Activated CD8-positive, alpha-beta memory T cell treated with anti-CD3 and anti-CD28 coated beads, Interleukin-2, amount 50 U/mL, for 4 hours (primary cell): ENCODE results near the gene LRRC47.

ENCODE experiments used
- DNase-seq: peaks from one replicate; pipeline ENCODE4 v3.0.0-alpha.2; 2020

The LRRC47 gene

GRCh38 chr1:3746389-3746829, 49.9 kb downstream of the LRRC47 start:
- DNase-seq, result no peak

GRCh38 chr1:3745590-3746381, 50.5 kb downstream of the LRRC47 start:
- DNase-seq, result no peak

GRCh38 chr1:3745071-3745470, 51.2 kb downstream of the LRRC47 start:
- DNase-seq, result no peak

DNA sequence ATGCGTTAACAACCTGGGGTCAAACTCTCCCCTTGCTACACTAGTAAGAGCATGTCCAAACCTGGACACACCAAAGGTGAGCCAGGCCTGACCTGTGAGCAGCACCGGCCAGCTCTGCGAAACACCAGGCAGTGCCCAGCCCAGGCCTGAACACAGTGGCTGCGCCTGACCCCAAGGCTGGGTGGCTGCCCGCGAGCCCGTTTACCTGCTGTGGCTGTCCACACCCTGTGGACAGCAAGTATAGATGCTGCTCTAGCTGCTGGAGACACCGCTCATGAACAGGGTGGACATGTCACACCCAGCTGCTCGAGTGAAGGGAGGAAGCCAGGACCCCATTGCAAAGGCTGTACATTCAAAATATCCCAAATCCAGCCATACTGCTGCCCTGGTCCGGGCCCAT, 51.7 kb downstream of the LRRC47 start:
- no peak for DNase-seq

DNA sequence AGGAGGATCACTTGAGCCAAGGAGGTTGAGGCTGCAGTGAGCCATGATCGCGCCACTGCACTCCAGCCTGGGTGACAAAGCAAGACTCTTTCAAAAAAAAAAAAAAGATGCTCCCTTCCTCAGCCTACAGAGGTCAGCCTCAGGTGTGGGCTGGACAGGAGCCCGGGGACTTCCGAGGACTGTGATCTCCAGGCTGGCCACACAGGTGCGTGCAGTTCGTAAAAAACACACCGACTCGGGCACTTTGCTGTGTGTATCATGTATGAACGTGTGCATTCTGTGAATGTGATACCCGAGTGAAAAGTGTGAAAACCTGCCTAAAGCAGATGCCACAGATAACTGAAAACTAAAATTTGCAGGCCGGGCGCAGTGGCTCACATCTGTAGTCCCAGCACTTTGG, 52.5 kb downstream of the LRRC47 start:
- DNase-seq, result no peak

DNA sequence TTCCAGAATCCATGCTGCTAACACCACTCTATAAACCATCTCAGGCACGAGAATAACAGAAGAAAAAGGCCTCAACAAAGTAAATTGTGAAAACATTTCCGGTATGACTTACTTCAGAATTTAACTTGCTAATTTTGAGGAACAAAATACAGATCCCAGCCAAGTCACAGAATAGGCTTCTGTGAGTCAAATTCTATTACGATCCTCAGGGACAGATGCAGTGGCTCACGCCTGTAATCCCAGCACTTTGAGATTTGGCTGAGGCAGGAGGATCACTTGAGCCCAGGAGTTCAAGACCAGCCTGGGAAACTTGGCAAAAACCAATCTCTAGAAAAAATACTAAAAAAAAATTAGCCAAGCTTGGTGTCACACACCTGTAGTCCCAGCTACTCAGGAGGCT, 52.9 kb downstream of the LRRC47 start:
- DNase-seq, result no peak

GRCh38 chr1:3742439-3743298, 53.6 kb downstream of the LRRC47 start:
- DNase-seq, result no peak

DNA sequence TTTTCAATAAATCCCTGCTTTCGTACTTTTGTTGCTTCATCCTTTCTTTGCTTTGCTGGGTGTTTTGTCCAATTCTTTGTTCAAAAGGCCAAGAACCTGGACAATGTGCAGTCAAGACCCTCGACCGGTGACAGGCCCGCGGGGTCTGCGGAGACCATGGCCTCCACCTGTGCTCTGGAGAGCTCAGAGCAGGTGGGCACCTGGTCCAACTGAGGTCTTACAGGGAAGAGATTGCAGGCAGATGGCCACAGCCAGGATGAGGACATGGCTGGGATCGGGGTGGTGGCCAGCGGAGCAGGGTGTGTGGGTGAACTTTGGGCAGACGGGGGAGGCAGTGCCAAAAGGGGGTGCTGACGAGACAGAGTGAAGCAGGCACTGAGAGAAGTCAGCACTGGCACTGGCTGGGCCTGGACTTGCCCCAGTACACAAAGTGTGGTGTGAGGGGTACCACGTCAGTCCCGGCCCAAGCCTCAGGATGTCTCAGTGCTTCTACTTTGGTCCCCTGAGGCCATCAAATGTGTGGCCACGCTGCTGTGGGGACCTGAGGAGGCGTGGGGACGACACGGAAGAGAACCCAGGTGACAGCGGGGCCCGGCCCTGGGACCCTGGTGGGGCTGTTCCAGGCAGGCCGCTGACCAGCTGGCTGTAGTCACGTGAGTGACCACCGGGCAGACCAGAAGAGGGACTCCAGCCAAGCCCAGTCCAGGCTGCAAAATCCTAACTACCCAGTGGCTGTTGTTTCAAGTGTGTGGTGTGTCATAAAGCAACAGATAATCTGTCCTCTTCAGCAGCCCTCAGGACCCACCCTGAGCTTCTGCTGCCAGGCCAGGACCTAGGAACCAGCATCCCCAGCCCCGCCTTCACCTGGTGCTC, 54.5 kb downstream of the LRRC47 start:
- no peak for DNase-seq

- no peak for DNase-seq
Observed at GRCh38 chr1:3740752-3741151, 55.5 kb downstream of the LRRC47 start.

DNA sequence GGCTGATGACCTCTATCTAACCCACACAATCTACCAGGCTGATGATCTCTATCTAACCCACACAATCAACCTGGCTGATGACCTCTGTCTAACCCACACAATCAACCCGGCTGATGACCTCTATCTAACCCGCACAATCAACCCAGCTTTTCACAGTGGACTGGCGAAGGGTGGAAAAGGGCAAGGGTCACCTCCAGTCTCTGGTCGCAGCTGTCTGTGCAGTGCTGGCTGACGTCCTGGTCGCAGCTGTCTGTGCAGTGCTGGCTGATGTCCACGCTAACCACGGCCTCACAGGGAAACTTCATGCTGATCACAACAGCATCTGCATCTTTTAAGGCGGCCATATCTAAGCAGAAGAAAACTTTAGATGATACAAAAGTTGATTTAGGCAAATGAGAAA, 56.3 kb downstream of the LRRC47 start:
- no peak for DNase-seq

GRCh38 chr1:3738943-3739342, 57.4 kb downstream of the LRRC47 start:
- no peak for DNase-seq

- DNase-seq, result no peak
Observed at GRCh38 chr1:3736708-3737107, 59.6 kb downstream of the LRRC47 start.

DNA sequence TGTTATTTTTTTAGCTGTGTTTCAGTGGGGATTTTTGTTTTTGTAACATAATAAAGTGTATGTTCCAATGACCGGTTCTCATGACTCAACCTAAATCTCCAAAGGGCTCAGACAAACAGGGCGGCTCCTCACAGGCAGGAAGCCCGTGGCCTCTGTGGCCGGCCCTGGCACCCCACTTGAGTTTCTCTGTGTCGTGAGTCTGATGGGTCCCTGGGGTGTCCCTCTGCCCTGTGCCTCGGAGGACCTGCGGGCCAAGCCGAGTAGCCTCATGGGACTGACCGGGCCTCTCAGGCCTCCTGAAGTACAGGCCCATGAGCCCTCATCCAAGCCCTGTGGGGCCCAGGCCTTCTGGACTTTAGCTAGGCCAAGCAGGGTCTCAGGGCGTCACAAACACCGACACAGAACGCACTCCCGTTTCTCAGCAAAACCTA, 60.2 kb downstream of the LRRC47 start:
- no peak for DNase-seq

DNA sequence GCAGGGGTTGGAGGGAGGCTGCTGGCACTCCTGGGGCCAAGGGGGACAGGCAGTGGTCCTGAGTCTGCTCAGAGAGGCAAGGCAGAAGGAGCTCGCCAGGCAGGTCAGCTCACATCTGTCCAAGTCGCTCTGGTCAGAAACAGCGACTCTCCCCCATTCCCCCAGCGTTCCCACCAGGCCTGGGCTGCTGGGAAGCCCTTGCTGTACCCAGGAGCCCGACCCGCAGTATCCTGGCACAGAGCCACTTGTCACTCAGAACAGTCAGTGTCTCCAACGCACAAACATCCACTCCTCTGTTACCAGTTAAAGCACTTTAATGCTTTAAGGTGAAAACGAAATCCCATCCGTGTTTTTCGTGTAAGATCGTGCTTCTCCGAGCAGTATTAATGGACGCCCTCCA, 60.6 kb downstream of the LRRC47 start:
- DNase-seq, result no peak

GRCh38 chr1:3735027-3735681, 61.1 kb downstream of the LRRC47 start:
- DNase-seq, result no peak

DNA sequence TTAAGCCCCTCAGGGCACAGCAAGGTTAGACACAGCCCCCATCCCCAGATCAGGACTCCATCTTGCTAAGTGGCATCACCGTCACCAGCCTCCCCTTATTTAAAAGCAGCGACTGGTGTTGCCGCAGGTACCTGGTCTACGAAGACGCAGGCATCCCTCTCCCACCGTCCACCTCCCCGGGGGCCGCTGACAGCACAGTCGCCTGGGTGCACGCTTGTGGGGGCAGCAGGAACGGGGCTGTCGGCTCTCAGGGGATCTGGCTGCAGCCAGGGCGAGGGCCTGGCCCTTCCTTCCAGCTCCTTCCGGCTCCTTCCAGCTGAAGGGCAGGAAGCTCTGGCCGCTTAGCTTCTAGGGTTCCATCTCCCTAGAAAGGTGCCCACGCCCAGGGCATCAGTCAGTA, 61.7 kb downstream of the LRRC47 start:
- no peak for DNase-seq

DNA sequence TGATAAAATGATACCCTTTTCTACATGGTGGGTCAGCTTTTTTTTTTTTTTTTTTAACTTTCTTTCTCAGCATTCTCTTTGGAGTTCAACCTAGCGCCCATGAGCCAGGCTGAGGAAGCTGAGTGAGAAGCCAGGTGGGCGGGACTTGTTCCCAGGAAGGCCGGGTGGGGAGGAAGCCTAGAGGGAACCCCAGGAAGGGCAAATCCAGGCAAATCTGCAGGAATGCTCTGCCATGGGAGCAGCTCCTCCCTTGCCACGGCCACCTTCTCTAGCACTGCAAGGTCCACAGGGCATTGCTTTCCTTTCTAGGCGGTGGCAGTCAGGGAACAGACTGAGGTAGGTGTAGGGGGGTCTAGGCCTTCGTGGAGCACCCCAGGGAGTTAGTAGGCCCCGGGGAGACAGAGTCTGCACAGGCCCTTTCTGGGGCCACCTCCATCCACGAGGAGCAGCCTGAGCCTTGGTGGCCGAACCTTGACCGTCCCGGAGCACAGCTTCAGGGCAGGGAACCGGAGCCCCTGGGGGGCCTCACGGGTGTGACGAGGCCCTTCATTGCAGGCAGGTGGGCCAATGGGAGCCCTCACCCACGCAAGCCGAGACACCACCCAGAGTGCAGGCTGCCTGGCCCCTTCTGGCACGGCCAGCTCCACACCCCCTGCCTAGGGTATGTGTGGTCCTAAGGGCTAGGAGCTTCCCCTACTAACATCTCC, 62.3 kb downstream of the LRRC47 start:
- no peak for DNase-seq

DNA sequence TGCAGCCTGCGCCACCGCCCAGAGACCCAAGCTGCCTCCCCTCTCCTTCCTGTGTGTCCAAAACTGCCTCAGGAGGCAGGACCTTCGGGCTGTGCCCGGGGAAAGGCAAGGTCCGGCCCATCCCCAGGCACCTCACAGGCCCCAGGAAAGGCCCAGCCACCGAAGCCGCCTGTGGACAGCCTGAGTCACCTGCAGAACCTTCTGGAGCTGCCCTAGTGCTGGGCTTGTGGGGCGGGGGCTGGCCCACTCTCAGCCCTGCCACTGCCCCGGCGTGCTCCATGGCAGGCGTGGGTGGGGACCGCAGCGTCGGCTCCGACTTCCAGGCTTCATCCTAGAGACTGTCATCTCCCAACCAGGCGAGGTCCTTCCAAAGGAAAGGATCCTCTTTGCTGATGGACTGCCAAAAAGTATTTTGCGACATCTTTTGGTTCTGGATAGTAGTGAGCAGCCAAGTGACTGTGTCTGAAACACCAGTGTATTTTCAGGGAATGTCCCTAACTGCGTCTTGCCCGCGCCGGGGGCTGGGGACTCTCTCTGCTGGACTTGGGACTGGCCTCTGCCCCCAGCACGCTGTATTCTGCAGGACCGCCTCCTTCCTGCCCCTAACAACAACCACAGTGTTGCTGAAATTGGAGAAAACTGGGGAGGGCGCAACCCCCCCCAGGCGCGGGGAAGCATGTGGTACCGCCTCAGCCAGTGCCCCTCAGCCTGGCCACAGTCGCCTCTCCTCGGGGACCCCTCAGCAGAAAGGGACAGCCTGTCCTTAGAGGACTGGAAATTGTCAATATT, 63.0 kb downstream of the LRRC47 start:
- no peak for DNase-seq

DNA sequence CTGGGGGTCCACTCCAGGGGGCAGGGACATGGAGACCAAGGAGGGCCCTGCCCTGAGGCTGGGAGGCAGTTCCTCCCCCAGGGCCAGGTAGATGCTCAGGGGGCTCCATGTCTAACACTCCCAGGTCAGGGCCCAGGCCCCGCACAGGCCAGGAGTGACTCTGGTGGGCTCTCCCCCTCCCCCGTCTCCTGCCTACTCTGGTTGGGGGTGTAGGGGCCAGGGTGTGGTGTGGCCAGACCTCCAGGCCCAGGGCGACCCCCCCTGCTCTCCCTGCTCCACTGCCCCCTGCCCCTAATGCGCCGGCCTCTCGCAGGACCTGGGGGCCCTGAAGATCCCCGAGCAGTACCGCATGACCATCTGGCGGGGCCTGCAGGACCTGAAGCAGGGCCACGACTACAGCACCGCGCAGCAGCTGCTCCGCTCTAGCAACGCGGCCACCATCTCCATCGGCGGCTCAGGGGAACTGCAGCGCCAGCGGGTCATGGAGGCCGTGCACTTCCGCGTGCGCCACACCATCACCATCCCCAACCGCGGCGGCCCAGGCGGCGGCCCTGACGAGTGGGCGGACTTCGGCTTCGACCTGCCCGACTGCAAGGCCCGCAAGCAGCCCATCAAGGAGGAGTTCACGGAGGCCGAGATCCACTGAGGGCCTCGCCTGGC, 63.7 kb downstream of the LRRC47 start:
- DNase-seq, result no peak
